HG02938 (cell line): ENCODE measurements around the gene EFHC1.
"Not testable (repeated sequence)": the region's sequence is repeated elsewhere in the genome, so short reads cannot be mapped to it uniquely, and the experiment has no call there.

Experiments
- ATAC-seq: cut with Tn5 transposase; IDR thresholded peaks from one replicate; pipeline ENCODE4 v1.9.1; 2021; ENCODE audit warnings: mild to moderate bottlenecking, moderate library complexity; ENCODE audit not compliant: unreplicated experiment

The EFHC1 gene

GRCh38 chr6:52419809-52420667, at the start of gene EFHC1:
Gene EFHC1, plus strand, starts transcription at chr6:52420342. Its CDS starts 69 bp downstream, at chr6:52420411.
- peak; percentile 91 for ATAC-seq

- ATAC-seq = no peak
These were observed 48.4 kb upstream of the EFHC1 start for GRCh38 chr6:52371656-52372191.

DNA sequence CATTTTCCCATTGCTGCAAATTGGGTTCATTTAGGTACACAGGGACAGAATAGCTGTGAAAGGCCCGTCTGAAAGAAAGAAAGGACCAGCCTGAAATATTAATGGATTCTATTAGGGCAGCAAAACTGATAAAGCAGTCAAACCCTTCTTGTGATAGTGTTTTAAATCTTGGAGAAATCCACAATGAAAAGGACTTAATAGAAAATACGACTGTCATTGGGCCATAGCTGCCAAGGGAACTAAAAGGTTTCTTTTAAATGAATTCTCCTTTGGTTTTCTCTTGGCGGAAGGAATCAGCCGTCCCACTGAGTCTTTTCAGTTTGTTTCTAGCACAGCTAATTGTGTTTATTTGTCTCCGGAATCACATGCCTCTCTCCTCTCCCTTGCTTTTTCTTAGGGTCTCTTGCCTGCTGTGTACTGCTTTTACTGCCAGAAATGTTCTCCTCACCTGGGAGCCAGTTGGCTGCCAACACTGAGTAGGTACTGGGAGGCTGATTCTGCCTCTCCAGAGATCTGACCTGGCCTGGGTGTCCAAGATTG, 46.9 kb upstream of the EFHC1 start:
- ATAC-seq = no peak

DNA sequence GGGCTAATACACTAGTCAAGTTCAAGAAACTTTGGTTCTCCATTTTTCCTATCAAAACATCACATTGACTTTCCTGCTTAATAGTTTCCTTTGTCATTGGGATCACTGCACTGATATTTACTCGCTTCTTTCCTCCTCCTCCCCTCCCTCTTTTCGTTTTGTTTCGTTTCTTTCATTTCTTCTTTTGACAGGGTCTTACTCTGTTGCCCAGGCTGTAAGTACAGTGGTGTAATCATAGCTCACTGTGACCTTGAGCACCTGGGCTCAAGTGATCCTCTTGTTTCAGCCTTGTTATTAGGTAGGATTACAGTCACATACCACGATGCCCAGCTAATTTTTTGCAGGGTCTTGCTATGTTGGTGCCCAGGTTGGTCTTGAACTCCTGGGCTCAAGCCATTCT, 45.9 kb upstream of the EFHC1 start:
- no peak for ATAC-seq

DNA sequence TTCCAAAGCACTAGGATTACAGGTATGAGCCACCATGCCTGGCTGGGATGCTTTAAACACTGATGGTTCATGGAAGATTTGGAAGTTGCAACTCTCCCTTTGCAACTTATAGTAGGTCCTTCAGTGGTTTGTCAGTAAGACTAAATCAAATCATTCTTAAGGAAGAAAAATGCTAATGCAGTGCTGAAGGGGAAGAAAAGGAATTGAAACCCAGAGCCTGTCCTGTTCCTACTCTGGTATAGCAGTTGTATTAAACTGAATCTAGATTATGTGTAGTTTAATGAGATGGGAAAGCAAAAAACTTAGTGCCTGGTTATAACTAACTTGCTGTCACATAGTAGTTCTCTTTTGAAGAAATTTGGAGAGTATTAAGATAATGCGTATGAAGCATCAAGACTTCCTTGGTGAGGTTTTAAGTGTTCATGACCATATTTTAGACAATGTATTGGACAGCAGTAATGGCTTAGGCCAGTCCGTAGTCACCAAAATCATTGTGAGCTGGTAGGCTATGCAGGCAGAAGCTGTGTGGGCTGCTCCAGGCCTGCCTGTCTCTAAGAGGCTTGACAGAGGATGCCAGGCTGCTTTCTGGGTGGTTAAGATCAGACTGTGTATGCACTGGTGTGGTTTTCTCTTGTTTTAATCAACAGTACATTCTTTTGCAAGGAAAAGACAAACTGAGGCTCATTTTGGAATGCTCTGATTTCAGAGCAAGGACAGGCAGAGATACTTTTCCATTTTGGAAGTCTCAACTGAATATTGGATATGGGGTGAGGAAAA, 44.2 kb upstream of the EFHC1 start:
- no peak for ATAC-seq

GRCh38 chr6:52376763-52377162, 43.4 kb upstream of the EFHC1 start:
- ATAC-seq = no peak

- ATAC-seq = no peak
These were observed 42.5 kb upstream of the EFHC1 start for GRCh38 chr6:52377538-52378221.

DNA sequence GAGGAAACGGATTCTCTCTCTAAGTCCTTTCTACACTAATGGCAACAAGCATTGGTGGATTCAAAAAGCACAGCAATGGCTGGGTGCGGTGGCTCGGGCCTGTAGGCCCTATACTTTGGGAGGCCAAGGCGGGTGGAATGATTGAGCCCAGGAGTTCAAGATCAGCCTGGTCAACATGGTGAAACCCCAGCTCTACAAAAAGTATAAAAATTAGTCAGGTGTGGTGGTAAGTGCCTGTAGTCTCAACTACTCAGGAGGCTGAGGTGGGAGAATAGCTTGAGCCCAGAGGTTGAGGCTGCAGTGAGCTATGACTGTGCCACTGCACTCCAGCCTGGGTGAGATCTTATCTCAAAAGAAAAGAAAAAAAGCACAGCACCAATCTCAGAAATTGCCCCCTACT, 38.9 kb upstream of the EFHC1 start:
- no peak for ATAC-seq

- no peak for ATAC-seq
These were observed 35.9 kb upstream of the EFHC1 start for GRCh38 chr6:52384145-52384766.

GRCh38 chr6:52385074-52385473, 35.1 kb upstream of the EFHC1 start:
- no peak for ATAC-seq

DNA sequence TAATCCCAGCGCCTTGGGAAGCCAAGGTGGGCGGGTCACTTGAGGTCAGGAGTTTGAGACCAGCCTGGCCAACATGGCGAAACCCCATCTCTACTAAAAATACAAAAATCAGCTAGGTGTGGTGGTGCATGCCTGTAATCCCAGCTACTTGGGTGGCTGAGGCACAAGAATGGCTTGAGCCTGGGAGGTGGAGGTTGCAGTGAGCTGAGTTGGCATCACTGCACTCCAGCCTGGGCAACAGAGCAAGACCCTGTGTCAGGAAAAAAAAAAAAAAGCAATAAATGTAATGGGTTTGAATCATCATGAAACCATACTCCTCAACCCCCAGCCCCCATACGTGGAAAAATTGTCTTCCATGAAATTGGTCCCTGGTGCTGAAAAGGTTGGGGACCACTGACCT, 32.0 kb upstream of the EFHC1 start:
- not testable (repeated sequence) for ATAC-seq

- ATAC-seq = no peak
These were observed 31.4 kb upstream of the EFHC1 start for GRCh38 chr6:52388790-52389189.

DNA sequence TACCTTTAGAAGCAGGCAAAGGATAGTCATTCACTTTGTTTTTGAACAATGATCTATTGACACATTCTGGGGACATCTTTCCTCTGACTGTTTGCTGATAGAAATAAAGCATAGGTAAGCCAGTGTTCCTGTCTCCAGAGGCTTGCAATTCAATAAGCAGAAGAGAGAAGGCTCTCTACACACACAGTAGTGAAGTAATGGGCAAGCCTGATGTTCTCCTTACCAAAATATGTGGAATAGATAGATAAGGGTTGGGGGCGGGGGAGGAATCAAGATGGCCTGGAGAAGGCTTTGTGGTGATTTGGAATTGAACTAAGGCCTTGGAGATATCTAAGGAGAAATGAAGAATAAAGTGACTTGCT, 30.9 kb upstream of the EFHC1 start:
- ATAC-seq = no peak

DNA sequence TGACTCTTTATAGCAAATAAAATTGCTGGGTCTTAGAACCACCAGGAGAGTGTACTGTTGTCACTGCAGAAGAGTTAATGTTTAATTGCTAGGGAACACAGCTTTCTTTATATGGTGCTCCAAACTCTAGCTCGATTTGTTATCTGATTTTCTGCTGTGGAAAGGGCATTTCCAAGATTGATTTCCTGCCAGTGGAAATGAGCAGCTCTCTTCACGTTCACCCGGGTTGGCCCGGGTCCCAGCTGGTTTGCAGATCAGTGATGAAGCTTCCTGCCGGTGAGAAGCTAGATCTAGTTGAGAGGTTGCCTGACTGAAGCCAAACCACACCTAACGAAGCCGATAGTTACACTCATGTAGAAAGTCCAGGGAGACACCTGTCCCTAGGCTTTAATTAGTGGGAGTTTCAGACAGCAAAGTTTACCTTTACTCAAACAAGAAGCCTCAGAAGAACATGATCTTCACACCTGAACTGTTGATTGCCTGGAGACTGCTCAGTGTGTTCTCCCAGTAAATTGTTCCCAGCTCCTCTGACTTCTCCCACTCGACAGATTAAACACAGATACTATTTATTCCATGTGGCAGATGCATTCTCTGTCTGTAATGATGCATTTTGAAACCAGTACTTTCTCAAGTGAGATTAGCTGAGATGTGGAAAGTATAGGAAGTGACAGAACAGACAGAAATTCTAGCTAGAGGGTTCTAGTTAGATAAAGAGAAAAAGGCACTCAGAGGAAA, 30.3 kb upstream of the EFHC1 start:
- ATAC-seq = peak; percentile 55

DNA sequence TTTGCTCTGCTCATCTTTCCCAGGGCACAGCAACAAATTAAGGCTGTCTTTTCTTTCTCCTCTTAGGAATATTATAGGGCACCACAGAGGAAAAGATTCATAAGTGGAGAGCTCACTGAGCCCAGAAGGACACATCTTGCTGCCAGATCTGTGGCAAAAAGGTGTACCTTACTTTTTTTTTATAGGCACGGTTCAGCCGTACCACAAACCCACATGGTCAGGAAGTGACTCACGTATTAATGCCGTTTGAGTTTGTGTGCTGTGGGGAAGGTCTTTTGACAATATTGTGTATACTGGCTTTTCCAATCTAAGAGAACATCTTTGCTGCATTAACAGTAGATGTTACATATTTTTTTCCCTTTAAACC, 29.8 kb upstream of the EFHC1 start:
- ATAC-seq = peak; percentile 40

DNA sequence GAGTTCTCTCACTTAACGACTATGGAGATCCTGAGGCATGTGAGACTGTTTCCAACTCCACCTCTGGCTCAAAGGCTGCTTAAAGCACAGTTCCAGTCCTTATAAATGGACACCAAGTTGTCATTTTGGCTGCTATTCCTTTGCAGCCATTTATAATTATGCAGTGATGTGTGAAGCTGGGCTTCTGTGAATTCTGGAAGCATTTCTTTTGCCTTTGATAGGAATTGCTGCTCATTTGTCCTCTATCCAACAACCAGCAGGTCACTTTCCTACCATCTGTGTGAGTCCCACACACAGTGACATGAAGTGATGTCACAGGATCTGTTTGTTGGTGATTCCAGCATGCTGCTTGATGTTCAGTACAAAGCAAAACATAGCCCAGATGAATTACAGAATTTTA, 28.5 kb upstream of the EFHC1 start:
- ATAC-seq = no peak

DNA sequence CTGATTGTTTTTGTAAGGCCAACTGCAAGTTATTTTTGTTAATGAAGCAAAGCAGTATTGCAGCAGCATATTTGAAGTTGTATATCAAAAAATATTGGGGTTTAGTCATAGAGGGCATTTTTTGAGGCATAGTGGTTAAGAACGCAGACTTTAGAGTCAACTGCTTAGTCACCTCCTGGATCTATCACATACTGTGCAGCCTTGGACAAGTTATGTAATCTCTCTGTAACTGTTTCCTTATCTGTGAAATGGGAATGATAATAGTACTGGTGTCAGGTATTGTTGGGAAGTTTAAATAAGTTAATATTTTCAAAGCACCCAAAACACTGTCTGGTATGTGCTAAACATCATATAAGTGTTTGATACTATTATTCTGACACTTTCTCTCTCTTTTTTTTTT, 27.2 kb upstream of the EFHC1 start:
- no peak for ATAC-seq

- no peak for ATAC-seq
These were observed 26.4 kb upstream of the EFHC1 start for GRCh38 chr6:52393780-52394179.

- ATAC-seq = peak; percentile 46
These were observed 25.9 kb upstream of the EFHC1 start for GRCh38 chr6:52394251-52394666.

DNA sequence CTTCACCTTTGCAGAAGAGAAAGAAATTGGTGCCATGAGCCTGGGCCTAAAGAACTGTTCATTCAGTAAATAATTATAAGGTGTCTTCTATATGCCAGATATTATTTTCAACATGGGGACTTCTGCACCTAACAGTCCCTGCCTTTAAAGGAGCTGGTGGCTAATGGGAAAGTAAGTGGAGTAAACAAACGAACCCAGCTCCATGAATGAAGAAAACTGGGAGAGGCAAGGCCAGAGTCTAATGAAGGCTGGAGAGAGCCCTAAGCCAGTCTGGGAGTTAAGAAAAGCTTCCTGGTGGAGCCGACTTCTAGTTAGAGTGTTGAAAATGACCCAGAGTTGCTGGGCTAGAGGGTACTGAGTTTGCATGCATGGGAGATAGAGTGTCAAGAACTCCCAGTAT, 24.2 kb upstream of the EFHC1 start:
- ATAC-seq = no peak
